HEK293 (cell line): Measurements from ENCODE around the gene HSPH1.

Source experiments
- BCL11B ChIP-seq: fragments of 450-650 bp; formaldehyde crosslinking; IDR thresholded peaks from 2 replicates; pipeline ENCODE4 v1.5.1; 2016; ENCODE audit warnings: low read depth, missing biosample characterization, missing genetic modification characterization
- IKZF3 ChIP-seq: fragments of 450-650 bp; IDR thresholded peaks from 2 replicates; pipeline ENCODE4 v1.5.0; 2018; ENCODE audit warnings: missing biosample characterization, mild to moderate bottlenecking, missing genetic modification characterization, moderate library complexity
- MYNN ChIP-seq: fragments of 450-650 bp; formaldehyde crosslinking; IDR thresholded peaks from 2 replicates; pipeline ENCODE4 v1.5.1; 2016; ENCODE audit warnings: missing biosample characterization, missing genetic modification characterization, borderline replicate concordance
- SALL2 ChIP-seq: fragments of 450-650 bp; formaldehyde crosslinking; IDR thresholded peaks from 2 replicates; pipeline ENCODE4 v1.5.0; 2017; ENCODE audit warnings: missing biosample characterization, mild to moderate bottlenecking, missing genetic modification characterization, borderline replicate concordance
- SETDB1 ChIP-seq: IDR thresholded peaks from one replicate; pipeline ENCODE4 v1.6.1; 2017; ENCODE audit warnings: mild to moderate bottlenecking, low read length, moderate library complexity, mixed read lengths; ENCODE audit not compliant: insufficient read length
- ZFP41 ChIP-seq: fragments of 450-650 bp; formaldehyde crosslinking; IDR thresholded peaks from 2 replicates; pipeline ENCODE4 v1.5.1; 2016; ENCODE audit warnings: missing biosample characterization, missing genetic modification characterization, borderline replicate concordance
- ZNF138 ChIP-seq: fragments of 450-650 bp; formaldehyde crosslinking; IDR thresholded peaks from 2 replicates; pipeline ENCODE4 v1.5.1; 2016; ENCODE audit warnings: missing biosample characterization, missing genetic modification characterization, borderline replicate concordance
- ZNF175 ChIP-seq: fragments of 450-650 bp; formaldehyde crosslinking; IDR thresholded peaks from 2 replicates; pipeline ENCODE4 v1.5.1; 2016; ENCODE audit warnings: missing biosample characterization, missing genetic modification characterization
- ZNF26 ChIP-seq: fragments of 450-650 bp; formaldehyde crosslinking; IDR thresholded peaks from 2 replicates; pipeline ENCODE4 v1.5.1; 2016; ENCODE audit warnings: missing biosample characterization, missing genetic modification characterization
- ZNF341 ChIP-seq: fragments of 450-650 bp; formaldehyde crosslinking; IDR thresholded peaks from 2 replicates; pipeline ENCODE4; 2016; ENCODE audit warnings: low read depth, missing biosample characterization, missing genetic modification characterization
- TF ChIP-seq, protein P1 (sequence below): fragments of 450-650 bp; formaldehyde crosslinking; IDR thresholded peaks from 2 replicates; pipeline ENCODE4 v1.5.1; 2016; ENCODE audit warnings: missing biosample characterization, missing genetic modification characterization
- TF ChIP-seq, protein P2 (sequence below): fragments of 450-650 bp; formaldehyde crosslinking; IDR thresholded peaks from 2 replicates; pipeline ENCODE4 v1.5.1; 2016; ENCODE audit warnings: missing biosample characterization, missing genetic modification characterization

DNA sequence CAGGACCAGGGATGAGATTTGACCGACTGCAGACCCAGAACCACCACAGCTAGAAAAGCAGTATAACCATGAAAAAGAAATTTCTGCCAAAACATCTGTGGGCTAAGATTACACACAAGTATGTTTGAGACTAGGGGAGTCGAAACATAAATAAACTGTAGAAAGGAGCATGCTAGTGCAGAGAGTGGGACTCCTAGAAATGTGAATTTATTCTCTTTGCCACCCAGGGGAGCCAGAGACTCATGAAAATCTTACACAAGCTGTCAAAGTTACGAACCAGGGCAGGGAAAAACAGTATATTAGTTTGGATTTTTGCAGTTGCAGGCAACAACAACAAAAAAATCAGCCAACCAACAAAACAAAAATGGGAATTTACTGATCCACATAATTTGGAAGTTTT is 12.3 kb upstream of the HSPH1 start:
- TF ChIP-seq MYNN (tag by site-specific recombination), result no peak
- no peak for TF ChIP-seq ZNF26 (tag by site-specific recombination)
- TF ChIP-seq ZNF175 (tag by site-specific recombination), result no peak
- TF ChIP-seq BCL11B (tag by site-specific recombination), result no peak
- TF ChIP-seq, protein P1, sequence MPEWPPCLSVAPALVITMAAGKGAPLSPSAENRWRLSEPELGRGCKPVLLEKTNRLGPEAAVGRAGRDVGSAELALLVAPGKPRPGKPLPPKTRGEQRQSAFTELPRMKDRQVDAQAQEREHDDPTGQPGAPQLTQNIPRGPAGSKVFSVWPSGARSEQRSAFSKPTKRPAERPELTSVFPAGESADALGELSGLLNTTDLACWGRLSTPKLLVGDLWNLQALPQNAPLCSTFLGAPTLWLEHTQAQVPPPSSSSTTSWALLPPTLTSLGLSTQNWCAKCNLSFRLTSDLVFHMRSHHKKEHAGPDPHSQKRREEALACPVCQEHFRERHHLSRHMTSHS (tag by site-specific recombination), result no peak
- TF ChIP-seq ZNF138 (tag by site-specific recombination), result no peak
- no peak for TF ChIP-seq IKZF3 (tag by site-specific recombination)
- TF ChIP-seq ZFP41 (tag by site-specific recombination), result no peak
- no peak for TF ChIP-seq ZNF341 (tag by site-specific recombination)
- TF ChIP-seq SALL2, result no peak
- TF ChIP-seq, protein P2, sequence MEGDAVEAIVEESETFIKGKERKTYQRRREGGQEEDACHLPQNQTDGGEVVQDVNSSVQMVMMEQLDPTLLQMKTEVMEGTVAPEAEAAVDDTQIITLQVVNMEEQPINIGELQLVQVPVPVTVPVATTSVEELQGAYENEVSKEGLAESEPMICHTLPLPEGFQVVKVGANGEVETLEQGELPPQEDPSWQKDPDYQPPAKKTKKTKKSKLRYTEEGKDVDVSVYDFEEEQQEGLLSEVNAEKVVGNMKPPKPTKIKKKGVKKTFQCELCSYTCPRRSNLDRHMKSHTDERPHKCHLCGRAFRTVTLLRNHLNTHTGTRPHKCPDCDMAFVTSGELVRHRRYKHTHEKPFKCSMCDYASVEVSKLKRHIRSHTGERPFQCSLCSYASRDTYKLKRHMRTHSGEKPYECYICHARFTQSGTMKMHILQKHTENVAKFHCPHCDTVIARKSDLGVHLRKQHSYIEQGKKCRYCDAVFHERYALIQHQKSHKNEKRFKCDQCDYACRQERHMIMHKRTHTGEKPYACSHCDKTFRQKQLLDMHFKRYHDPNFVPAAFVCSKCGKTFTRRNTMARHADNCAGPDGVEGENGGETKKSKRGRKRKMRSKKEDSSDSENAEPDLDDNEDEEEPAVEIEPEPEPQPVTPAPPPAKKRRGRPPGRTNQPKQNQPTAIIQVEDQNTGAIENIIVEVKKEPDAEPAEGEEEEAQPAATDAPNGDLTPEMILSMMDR (tag by site-specific recombination), result no peak
- TF ChIP-seq SETDB1, result no peak
